ENCODE results near the gene RTN1.

RTN1 gene

GRCh38 chr14:59827401-59827800, 43.2 kb downstream of the RTN1 start:
- H3K4me3 ChIP-seq (ENCODE audit: low read depth, low read length): no peak overlapping the region
- no peak overlapping the region for H3K27ac ChIP-seq (ENCODE audit: low read depth, low read length)
- H3K9ac ChIP-seq (ENCODE audit: low read depth, low read length): no peak overlapping the region
- no peaks in the 10 kb centered on the region for H3K9me3 ChIP-seq (ENCODE audit: control insufficient read depth, insufficient read depth, low read length)
- no peaks in the 10 kb centered on the region for H3K36me3 ChIP-seq (ENCODE audit: control insufficient read depth, insufficient read depth, low read length)
- H3K27me3 ChIP-seq (ENCODE audit: control insufficient read depth, insufficient read depth, low read length): no peaks in the 10 kb centered on the region
- peaks cover 10% of the 10 kb centered on the region for H3K4me1 ChIP-seq (ENCODE audit: control insufficient read depth, insufficient read depth, low read length)

GRCh38 chr14:59826150-59826549, 44.4 kb downstream of the RTN1 start:
- H3K27ac ChIP-seq (ENCODE audit: low read depth, low read length): no peak overlapping the region
- H3K9ac ChIP-seq (ENCODE audit: low read depth, low read length): no peak overlapping the region
- no peaks in the 10 kb centered on the region for H3K36me3 ChIP-seq (ENCODE audit: control insufficient read depth, insufficient read depth, low read length)
- no peaks in the 10 kb centered on the region for H3K9me3 ChIP-seq (ENCODE audit: control insufficient read depth, insufficient read depth, low read length)
- no peaks in the 10 kb centered on the region for H3K27me3 ChIP-seq (ENCODE audit: control insufficient read depth, insufficient read depth, low read length)
- peaks cover 10% of the 10 kb centered on the region for H3K4me1 ChIP-seq (ENCODE audit: control insufficient read depth, insufficient read depth, low read length)
- no peak overlapping the region for H3K4me3 ChIP-seq (ENCODE audit: low read depth, low read length)

- Histone ChIP-seq H3K36me3 (ENCODE audit: control insufficient read depth, insufficient read depth, low read length) (no peaks in the 10 kb centered on the region), H3K4me1 (ENCODE audit: control insufficient read depth, insufficient read depth, low read length) (no peaks in the 10 kb centered on the region), H3K9ac (ENCODE audit: low read depth, low read length) (no peak overlapping the region), H3K4me3 (ENCODE audit: low read depth, low read length) (no peak overlapping the region), H3K9me3 (ENCODE audit: control insufficient read depth, insufficient read depth, low read length) (no peaks in the 10 kb centered on the region), H3K27ac (ENCODE audit: low read depth, low read length) (no peak overlapping the region), H3K27me3 (ENCODE audit: control insufficient read depth, insufficient read depth, low read length) (no peaks in the 10 kb centered on the region)
Measured at GRCh38 chr14:59823179-59823578, 47.4 kb downstream of the RTN1 start.

GRCh38 chr14:59819446-59820088, 51.0 kb downstream of the RTN1 start:
- H3K27ac ChIP-seq (ENCODE audit: low read depth, low read length): no peak overlapping the region

GRCh38 chr14:59816941-59817340, 53.6 kb downstream of the RTN1 start:
- Histone ChIP-seq H3K9ac (ENCODE audit: low read depth, low read length) (no peak overlapping the region), H3K27ac (ENCODE audit: low read depth, low read length) (no peak overlapping the region), H3K4me3 (ENCODE audit: low read depth, low read length) (no peak overlapping the region), H3K9me3 (ENCODE audit: control insufficient read depth, insufficient read depth, low read length) (no peaks in the 10 kb centered on the region), H3K36me3 (ENCODE audit: control insufficient read depth, insufficient read depth, low read length) (no peaks in the 10 kb centered on the region), H3K27me3 (ENCODE audit: control insufficient read depth, insufficient read depth, low read length) (no peaks in the 10 kb centered on the region), H3K4me1 (ENCODE audit: control insufficient read depth, insufficient read depth, low read length) (peaks cover 6% of the 10 kb centered on the region)

More at GRCh38 chr14:59819446-59820088, 51.0 kb downstream of the RTN1 start:
- Histone ChIP-seq H3K4me1 (ENCODE audit: control insufficient read depth, insufficient read depth, low read length) (no peaks in the 10 kb centered on the region), H3K9ac (ENCODE audit: low read depth, low read length) (no peak overlapping the region), H3K27me3 (ENCODE audit: control insufficient read depth, insufficient read depth, low read length) (no peaks in the 10 kb centered on the region), H3K4me3 (ENCODE audit: low read depth, low read length) (no peak overlapping the region), H3K9me3 (ENCODE audit: control insufficient read depth, insufficient read depth, low read length) (no peaks in the 10 kb centered on the region), H3K36me3 (ENCODE audit: control insufficient read depth, insufficient read depth, low read length) (no peaks in the 10 kb centered on the region)

DNA sequence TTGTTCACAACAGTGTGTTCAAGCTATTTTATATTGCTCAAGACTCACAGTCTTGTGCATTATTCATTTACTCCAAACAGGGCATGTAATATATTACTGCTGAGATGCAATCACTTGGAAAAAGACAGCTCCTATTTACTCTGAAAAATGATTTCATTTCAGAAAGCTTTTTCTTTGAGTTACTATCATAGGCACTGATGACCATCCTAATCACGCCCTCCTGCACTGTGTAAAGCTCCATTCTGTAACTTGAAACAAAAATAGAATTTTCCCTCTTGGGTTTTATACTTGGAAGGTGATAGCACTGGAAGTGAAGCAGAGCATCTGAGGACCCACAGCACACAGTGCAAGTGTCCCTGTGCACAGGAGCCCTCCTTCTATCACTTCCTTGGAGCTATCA, 55.6 kb downstream of the RTN1 start:
- H3K9ac ChIP-seq (ENCODE audit: low read depth, low read length): no peak overlapping the region

GRCh38 chr14:59811815-59812214, 58.8 kb downstream of the RTN1 start:
- no peak overlapping the region for H3K4me3 ChIP-seq (ENCODE audit: low read depth, low read length)
- H3K9ac ChIP-seq (ENCODE audit: low read depth, low read length): no peak overlapping the region
- H3K36me3 ChIP-seq (ENCODE audit: control insufficient read depth, insufficient read depth, low read length): no peaks in the 10 kb centered on the region
- no peaks in the 10 kb centered on the region for H3K9me3 ChIP-seq (ENCODE audit: control insufficient read depth, insufficient read depth, low read length)
- peak overlapping the region; percentile 34 for H3K27ac ChIP-seq (ENCODE audit: low read depth, low read length)
- no peaks in the 10 kb centered on the region for H3K27me3 ChIP-seq (ENCODE audit: control insufficient read depth, insufficient read depth, low read length)
- H3K4me1 ChIP-seq (ENCODE audit: control insufficient read depth, insufficient read depth, low read length): peaks cover 23% of the 10 kb centered on the region

More for the DNA sequence above, 55.6 kb downstream of the RTN1 start:
- Histone ChIP-seq H3K27me3 (ENCODE audit: control insufficient read depth, insufficient read depth, low read length) (no peaks in the 10 kb centered on the region), H3K27ac (ENCODE audit: low read depth, low read length) (no peak overlapping the region), H3K4me3 (ENCODE audit: low read depth, low read length) (no peak overlapping the region), H3K9me3 (ENCODE audit: control insufficient read depth, insufficient read depth, low read length) (no peaks in the 10 kb centered on the region), H3K36me3 (ENCODE audit: control insufficient read depth, insufficient read depth, low read length) (no peaks in the 10 kb centered on the region), H3K4me1 (ENCODE audit: control insufficient read depth, insufficient read depth, low read length) (peaks cover 15% of the 10 kb centered on the region)

DNA sequence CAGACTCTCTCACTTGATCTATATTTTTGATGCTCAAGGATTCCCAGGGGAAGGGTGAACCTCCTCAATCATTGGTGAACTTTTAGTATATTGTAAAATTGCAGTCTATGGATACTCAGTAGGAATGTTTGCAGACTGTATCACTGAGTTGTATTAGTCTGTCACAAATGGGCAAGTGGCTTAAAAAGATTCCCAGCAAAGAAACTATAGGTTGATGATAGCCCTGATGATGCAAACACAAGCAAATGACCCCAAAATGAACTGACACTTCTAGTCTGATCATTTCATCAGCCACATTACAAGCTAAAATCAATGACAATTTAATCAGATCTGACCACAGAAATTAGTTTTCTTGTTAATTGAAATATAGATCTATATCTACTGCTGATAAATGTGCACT, 59.5 kb downstream of the RTN1 start:
- Histone ChIP-seq H3K27me3 (ENCODE audit: control insufficient read depth, insufficient read depth, low read length) (no peaks in the 10 kb centered on the region), H3K27ac (ENCODE audit: low read depth, low read length) (no peak overlapping the region), H3K36me3 (ENCODE audit: control insufficient read depth, insufficient read depth, low read length) (no peaks in the 10 kb centered on the region), H3K4me1 (ENCODE audit: control insufficient read depth, insufficient read depth, low read length) (peaks cover 23% of the 10 kb centered on the region), H3K9me3 (ENCODE audit: control insufficient read depth, insufficient read depth, low read length) (no peaks in the 10 kb centered on the region), H3K9ac (ENCODE audit: low read depth, low read length) (no peak overlapping the region), H3K4me3 (ENCODE audit: low read depth, low read length) (no peak overlapping the region)

- no peaks in the 10 kb centered on the region for H3K36me3 ChIP-seq (ENCODE audit: control insufficient read depth, insufficient read depth, low read length)
- 0 out of 2 replicates have a peak, but pooled peaks cover 3% of the 10 kb centered on the region for H3K4me1 ChIP-seq (ENCODE audit: control insufficient read depth, insufficient read depth, low read length)
- no peak overlapping the region for H3K9ac ChIP-seq (ENCODE audit: low read depth, low read length)
- H3K27me3 ChIP-seq (ENCODE audit: control insufficient read depth, insufficient read depth, low read length): no peaks in the 10 kb centered on the region
- no peak overlapping the region for H3K4me3 ChIP-seq (ENCODE audit: low read depth, low read length)
- no peak overlapping the region for H3K27ac ChIP-seq (ENCODE audit: low read depth, low read length)
- H3K9me3 ChIP-seq (ENCODE audit: control insufficient read depth, insufficient read depth, low read length): no peaks in the 10 kb centered on the region
Measured at GRCh38 chr14:59803052-59803540, 67.5 kb downstream of the RTN1 start.

GRCh38 chr14:59788176-59788575, 82.4 kb downstream of the RTN1 start:
- Histone ChIP-seq H3K4me1 (ENCODE audit: control insufficient read depth, insufficient read depth, low read length) (no peaks in the 10 kb centered on the region; the same call in 1 of the 2 replicates), H3K36me3 (ENCODE audit: control insufficient read depth, insufficient read depth, low read length) (no peaks in the 10 kb centered on the region), H3K9ac (ENCODE audit: low read depth, low read length) (no peak overlapping the region), H3K9me3 (ENCODE audit: control insufficient read depth, insufficient read depth, low read length) (no peaks in the 10 kb centered on the region), H3K27me3 (ENCODE audit: control insufficient read depth, insufficient read depth, low read length) (no peaks in the 10 kb centered on the region), H3K4me3 (ENCODE audit: low read depth, low read length) (no peak overlapping the region), H3K27ac (ENCODE audit: low read depth, low read length) (no peak overlapping the region)

- Histone ChIP-seq H3K9me3 (ENCODE audit: control insufficient read depth, insufficient read depth, low read length) (no peaks in the 10 kb centered on the region), H3K4me3 (ENCODE audit: low read depth, low read length) (no peak overlapping the region), H3K27me3 (ENCODE audit: control insufficient read depth, insufficient read depth, low read length) (no peaks in the 10 kb centered on the region), H3K36me3 (ENCODE audit: control insufficient read depth, insufficient read depth, low read length) (no peaks in the 10 kb centered on the region), H3K27ac (ENCODE audit: low read depth, low read length) (no peak overlapping the region), H3K4me1 (ENCODE audit: control insufficient read depth, insufficient read depth, low read length) (no peaks in the 10 kb centered on the region; the same call in 1 of the 2 replicates), H3K9ac (ENCODE audit: low read depth, low read length) (no peak overlapping the region)
Measured at GRCh38 chr14:59787045-59787674, 83.4 kb downstream of the RTN1 start.

All from HUES48 (cell line).